CD4-positive, alpha-beta T cell treated with Interleukin-17A for 4 hours (primary cell): ENCODE measurements around the gene SDCCAG8.

Source experiments
- DNase-seq: peaks from one replicate; pipeline ENCODE4 v3.0.0-alpha.2; 2020; ENCODE audit warnings: mixed read lengths

Gene SDCCAG8

DNA sequence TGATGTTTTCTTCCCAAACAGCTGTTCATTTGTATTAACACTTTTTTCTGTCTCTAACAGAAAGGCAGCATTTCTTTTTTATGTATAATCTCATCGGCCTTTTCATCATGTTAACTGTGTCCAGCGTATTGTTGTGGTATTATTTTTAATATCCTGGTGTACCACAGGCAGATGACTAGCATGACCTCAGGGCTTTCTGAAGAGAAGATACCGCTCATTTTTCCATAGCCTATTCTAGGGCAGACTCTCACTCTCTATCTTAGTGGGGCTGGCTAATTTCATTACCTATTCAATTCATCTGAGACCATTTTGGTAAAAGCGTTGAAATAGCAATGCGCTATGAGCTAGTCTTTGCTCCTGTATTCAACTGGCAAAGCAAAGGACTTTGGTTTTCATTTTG is 209.9 kb downstream of the SDCCAG8 start:
- DNase-seq = no peak

DNA sequence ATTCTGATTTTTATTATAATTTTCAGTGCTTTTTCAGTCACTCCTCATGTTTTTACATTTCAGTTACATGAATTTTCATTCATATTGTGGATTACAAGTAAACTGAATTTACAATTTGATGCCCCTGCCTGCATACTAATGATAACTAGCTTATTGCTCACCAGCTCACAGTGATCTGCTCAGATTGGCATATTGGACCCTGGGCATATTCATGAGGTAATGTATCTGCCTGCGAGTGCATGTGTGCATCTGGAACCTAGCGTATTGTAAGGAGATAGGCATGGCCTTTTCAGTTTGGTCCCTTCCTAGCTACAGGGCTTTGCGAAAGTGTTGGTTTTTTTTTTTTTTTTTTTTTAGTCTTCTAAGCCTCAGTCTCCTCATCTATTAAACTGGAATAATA is 213.7 kb downstream of the SDCCAG8 start:
- DNase-seq = no peak

DNA sequence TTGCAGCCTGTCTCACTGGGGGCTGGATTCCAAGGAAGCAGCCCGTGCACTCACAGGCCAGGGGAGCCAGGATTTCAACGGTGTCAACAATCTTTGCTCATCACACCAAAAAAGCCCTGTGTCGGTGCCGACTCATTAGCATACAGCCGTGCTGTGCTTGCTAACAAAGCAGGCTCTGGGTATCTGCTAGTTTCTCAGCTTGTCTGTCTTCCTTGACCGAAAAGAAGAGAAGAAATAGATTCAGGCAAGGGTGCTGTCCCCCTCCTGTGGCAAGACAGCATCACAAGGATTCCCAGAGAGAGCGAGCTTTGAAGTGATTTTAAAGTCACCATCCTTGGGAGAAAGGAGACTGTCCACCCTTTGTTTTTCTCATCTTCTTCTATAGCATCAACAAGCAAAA is 214.7 kb downstream of the SDCCAG8 start:
- DNase-seq = no peak

DNA sequence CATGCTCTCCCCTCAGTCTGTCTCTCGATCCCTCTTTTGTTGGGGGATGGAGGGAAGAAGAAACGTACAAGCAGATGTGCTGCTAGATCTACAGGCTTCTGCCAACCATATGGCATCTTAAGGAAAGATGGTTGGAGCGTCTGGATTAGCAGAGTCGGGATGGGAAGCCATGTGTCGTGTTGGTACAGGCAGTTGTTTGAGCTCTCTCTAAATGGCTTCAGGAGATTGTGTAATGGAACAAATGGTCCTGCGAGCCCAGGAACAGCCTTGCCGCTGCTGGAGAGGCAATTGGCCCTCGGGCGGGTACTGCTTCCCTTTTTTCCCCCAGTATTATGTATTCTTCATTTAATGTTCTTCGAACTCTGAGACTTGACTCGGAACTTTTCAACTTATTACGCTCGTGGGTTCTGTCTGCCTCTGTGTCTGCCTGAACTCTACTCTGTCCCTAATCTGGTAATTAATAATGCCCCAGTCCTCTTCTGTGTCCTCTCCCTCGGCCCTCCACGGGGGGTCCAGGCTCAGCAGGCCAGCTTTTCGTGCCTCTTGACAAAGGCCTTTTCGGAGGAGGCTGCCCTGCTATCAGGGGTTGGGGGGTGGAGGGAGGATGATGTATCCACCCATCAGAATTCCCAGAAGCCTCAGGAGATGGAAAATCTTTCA is 215.3 kb downstream of the SDCCAG8 start:
- DNase-seq = no peak

DNA sequence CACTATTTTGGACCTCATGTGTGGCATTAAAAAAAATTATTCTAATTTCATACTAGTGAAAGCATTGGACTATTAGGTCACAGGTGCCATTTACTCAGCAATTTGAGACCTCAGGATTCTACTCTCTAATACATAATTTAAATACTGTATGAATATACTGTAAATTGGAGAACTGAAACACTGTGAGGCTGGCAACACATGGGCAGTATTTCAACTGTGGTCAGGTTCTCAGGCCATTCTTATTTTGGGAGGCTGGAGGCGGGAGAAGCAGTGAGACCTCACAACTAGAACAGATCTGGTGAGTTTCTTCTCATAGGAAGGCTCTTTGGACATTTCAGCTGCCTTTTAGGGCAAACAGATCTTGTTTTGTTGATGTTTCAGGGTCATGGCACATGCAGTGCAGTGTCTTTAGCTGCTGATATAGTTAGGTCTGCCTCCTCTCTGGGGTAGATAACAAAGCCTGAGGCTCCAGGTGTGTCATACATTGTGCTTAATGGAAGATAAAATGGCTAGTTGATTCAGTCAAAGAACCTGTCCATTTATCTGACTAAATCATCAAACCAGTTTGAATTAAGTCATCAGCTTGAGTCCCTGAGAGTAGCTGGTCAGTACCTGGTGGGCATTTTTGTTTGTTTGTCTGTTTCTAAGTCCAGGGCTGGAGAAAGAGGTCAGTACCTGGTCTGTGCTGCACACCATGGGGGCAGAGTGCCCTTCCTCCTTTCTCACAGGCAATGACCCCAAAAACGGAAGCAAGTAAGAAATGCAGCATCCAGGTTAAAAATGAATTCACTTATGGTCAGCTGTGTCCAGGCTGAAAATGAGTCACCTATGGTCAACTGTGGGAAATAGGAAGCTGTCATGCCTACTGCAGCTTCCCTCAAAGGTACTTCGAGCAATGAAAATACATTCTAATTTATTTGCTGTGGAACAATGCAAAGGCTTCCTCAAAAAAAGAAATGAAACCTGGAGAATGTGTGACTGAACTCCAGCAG is 216.2 kb downstream of the SDCCAG8 start:
- no peak for DNase-seq

DNA sequence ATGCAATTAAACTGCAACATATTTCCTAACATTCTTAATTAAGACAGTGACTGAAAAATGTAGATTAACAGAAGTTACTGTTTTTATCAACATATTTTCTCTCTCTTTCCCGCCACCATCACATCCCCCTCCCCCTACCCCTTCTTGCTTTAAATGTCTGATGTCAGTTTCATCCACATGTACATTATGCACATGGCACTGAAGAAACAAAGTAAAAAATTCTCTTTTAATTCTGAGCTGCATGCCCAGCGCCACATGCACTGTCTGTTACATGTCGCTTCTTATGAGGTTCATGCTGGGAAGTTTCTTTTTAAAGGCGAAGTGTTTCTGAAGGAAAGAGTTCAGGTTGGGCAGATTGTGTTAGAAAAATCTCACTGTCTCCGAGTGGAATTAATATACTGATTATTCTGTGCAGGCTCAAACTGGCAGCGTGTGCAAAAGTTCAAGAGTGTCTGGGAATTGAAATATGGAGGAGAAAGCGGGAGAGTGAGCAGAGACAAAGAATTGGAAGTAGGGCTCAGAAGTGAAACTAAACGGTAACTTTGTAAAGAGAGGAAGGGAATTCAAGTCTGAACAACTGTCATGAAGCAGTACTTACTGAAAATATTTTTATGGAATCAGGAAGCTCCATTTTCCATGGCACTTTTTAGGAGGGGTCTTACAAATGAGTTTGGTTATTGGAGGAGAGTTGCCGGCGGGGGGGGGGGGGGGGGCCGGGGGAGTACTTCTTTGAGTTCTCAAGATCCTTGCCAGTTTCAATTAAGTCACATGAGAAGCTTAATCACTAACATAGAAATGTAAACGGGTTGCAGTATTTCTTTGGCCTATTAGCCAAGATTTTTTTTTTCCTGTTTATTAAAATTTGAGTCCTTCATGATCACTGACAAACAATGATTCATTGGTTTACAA is 217.6 kb downstream of the SDCCAG8 start:
- no peak for DNase-seq

DNA sequence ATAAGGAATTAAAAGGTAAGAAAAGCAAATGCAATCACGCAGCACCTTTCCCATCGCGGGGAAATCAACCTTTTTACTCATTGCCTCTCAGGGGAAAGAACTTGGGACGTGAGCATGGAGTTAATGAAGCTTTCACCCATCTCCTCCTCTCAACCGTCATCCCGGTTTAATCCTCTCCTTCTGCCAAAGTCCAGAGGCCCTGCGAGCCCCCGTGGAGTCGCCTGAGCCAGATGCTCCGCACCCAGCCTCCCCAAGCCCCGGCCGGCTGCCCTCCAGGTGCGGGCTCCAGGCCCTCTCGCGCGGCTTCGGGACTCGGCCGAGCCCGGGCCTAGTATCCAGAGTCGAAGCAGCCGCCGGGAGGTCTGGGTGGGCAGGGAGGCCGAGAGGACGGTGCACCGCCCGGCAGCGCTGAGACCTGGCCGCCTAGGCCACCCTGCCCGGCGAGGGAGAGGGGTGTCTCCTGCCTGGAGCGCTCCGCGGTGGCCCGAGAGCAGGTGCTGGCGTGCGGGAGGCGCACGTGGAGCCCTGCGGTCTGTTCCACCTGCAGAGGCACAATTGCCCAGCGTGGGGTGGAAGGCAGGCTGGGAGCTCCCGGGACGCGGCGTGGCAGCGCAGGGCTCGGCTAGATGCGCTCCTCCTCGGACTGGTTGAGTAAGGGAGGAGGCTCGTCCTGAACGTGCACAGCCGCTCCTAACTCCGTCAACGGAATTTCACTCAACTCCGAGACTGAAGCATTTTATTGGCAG is 218.5 kb downstream of the SDCCAG8 start:
- DNase-seq = no peak

DNA sequence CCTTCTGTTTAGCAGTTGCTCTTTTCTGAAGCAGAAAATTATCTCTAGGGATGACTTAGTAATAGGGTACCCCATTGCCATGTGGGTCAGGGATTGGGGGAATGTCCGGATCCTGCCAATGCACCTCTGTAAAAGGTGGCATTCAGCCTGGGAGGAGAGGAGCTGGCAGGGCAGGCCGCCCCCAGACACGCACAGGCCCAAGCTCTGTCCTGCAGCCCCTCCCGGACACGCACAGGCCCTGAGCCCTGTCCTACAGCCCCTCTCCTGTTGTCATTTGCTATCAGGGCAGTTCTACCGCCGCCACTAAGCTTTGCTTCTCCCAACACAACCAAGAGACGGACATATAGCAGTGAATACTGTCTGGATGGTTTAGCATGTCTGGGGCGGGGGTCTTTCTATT is 219.1 kb downstream of the SDCCAG8 start:
- no peak for DNase-seq

DNA sequence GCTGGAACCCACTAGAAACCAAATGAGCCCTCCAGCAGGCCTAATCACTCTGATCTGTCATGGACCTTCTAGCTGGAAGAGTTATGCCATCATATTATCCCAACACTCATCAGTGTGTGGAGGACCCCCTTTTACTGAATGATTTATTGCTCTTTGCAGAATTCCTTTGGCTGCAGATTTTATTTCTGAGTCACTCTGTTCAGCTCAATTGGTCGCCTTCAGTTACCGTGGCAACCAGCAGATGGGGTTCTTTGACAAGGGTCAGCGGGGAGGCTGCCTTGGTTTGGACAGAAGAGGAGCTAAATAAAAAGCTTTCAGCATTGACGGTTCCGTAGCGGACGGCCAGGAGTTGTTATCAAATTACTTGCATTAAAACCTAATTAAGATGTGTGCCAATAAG is 220.1 kb downstream of the SDCCAG8 start:
- DNase-seq = no peak

DNA sequence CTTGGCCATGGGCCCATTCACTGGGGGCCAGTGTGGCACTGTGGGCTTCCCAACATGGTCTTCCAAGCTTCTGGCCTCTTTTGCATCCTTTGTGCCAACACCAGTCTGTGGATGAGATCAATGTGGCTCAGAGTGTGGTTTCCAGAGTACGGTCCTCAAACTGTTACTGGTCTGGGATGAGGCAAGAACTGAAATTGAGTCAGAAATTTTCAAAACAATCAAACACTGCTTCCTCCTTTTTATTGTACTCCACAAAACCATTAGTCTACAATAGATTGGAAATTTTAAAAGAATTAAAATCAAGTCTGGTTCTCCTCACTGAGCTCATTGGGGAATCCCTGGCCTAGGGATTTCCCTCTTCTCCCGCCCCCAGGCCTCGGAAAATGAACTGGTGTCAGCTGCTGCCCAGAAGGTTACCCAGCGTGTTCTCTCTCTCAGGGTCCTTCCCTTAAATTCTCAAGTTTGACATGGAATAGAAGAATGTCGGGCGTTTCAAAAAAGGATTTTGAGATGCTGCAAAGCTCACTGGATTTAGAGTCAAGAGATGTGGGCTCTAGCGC is 222.0 kb downstream of the SDCCAG8 start:
- no peak for DNase-seq

DNA sequence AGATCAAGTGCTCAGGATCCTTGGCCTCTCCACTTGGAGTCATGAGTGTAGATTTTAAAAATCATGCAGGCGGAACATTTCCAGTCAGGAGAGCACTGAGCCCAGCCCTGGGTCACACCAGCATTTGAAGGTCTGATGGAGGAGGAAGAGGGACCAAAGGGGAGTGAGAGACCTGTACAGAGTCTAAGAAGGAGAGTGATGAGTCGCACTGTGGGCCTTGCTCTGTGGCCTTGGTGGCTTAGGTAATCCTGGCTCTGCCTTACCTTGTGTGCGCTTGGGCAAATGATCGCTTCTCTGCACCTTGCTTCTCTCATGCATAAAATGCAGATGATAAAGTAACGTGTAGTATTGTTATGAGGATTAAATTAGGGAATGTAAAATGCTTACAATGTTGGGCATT is 225.3 kb downstream of the SDCCAG8 start:
- DNase-seq = no peak

DNA sequence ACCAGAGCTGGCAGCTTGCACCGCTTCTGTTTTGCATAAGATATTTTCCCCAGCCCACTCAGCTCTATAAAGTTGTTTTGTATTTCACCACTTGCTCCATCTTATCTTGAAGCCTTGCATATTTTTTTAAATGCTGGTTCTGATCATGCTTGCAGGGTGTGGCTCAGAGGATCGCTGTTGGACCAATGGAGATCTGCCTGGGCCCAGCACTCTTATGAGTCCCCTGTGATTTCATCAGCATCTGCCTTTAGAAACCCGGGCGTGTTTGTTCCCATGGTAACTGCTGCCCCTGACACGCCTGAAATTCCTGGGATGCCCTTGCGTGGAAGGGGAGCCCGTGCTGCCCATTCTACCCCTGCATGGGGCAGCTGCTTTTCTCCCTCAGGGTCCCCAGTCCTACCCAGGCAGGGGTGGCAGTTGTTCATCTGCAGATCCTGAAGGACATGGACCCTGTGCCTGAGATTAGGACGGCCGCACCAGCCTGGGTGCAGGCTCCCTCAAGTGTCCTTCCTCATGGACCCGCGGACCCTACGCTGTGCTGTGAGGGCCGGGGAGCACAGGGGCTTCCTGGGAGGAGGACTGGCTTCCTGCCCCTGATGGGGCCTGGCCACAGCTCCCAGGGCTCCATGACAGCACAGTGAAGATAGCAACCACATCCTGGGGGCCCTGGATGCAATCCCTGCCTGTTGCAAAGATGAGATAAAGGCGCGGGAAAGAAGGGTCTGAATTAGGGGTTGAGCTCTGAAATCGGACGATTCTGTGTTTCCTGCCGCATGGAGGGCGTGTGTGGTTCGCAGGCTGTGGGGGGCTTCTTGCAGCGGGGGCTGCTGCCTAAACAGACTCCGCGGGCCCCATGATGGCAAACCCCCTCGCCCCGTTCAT is 226.5 kb downstream of the SDCCAG8 start:
- DNase-seq = peak; percentile 24

DNA sequence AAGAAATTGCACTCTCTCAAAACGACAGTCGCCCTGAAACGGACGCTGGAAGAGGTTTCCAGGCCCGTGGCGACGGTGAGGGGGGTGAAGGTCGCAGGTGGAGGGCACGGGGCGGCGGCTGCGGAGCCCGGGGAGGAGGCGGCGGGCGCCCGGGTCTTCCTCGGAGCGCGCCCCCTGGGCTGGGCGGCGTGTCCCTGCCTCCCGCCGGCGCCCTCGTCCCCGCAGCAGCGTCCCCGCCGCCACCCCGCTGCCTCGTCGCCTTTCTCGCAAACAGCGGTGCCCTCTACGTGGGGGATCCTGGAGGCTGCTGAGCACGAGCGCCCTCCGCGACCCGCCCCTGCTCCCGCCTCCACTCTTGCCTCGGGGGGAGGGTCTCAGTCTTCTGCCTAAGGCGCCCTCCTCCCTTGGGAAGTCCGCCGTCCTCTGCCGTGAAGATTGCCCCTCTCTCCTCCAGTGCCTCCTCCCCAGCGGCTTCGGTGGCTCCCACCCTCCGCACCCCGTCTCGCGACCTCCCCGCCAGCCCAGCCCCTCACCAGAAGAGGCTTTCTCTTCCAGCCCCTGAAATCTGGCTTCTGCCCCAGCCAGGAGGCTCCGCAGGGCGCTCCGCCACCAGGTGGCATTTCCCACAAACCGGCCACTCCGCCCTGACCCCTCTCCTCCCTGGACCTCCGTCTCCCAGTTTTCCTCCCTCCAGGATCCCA is 227.4 kb downstream of the SDCCAG8 start:
- DNase-seq = peak; percentile 24

DNA sequence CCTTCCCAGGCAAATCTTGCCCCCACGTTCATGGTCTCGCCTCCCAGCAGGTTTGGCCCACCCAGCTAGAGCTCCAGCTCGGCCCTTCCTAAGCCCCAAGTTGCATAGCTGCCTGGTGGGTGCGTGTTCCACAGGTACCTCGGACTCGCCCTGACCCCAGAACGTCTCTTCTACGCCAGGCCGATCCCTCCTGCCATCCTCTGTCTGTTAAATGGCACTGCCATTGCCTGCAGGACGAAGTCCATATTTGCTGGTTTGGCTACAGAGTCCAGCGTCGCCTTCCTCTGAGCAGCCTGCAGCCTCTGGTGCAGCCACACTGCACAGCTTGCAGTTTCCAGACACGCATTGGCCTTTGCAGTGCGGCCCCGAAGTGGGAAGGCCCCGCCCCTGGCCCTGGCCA is 228.1 kb downstream of the SDCCAG8 start:
- no peak for DNase-seq

DNA sequence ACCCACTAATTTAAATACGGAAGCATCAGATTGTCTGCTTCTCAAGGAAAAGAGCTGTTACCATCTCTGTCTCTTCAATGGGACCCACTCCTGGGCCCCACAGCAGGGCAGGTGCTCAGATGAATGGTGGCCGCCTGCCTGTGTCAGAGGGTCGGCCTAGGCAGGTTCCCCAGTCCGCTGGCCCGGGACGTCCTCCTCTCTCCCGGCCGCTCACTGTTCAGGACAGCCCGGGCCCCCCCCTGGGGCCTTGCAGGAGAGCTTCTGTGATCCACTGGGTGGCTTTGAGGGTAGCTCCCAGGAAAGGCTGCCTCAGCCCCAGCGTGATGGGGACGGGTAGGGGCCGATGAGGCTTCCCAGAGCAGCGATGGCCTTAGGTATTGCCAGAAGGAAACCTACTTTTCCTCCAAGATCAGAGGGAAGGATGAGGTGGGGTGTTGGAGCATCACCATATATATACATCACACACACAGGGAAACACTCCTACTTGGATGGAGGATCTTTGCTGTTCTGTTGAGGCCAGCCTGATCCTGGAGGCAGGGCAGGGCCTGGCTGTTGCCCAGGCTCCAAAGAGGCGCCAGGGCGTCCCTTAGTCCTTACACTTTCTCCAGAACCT is 231.3 kb downstream of the SDCCAG8 start:
- no peak for DNase-seq

DNA sequence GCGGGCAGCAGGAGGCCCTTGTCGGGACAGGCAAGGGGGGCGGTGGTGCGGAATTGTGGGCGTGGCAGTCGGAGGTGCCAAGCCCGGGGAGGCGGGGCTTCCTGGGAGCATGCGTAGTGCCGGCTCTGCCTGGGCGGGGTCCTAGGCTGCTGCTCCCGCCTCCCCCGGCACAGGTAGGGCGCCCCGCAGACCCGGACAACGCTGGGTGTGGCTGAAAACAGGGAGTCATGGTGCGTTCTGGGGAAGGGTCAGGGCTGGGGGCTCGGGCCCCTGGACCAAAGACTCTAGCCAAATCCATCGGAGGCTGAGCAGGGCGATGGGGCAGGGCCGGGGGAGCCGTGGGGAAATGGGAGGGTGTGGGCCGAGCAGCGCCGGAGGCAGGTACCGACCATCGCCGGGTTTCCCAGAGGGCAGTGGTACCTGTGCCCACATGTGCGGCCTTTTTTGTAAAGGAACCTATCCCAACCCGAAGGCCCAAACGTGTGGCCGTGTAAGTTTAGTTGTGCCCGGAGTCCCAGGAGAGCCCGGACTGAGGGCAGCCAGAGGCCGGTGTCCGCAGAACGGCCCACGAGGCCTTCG is 231.9 kb downstream of the SDCCAG8 start:
- no peak for DNase-seq

DNA sequence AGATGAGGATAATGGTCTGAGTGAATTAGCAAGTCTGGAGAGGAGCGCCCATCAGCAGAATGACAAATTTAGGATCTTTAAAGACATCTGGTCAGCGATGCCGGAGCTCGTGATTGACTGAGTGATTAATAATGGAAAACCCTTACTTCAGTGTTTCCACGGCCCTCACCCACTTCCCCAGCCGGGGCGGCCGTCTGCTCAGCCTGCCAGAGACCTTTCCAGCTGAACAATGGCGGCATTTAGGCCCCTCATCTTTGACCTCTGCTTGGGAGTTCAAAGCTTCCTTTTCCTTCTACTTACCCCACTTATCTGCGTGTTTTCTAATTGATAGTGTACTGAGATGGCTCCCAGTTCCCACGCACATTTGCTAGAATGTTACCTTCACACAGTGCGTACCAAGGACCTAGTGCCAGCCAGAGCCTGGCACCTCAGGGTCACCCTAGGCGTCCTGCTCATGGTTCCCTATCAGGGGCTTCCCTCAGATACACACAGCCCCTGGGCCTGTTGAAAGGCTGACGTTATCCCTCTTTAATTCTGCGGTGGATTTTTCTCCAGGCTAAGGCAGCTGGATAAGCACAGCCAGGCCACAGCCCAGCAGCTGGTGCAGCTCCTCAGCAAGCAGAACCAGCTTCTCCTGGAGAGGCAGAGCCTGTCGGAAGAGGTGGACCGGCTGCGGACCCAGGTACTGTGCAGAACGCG is 232.8 kb downstream of the SDCCAG8 start:
- DNase-seq = no peak

DNA sequence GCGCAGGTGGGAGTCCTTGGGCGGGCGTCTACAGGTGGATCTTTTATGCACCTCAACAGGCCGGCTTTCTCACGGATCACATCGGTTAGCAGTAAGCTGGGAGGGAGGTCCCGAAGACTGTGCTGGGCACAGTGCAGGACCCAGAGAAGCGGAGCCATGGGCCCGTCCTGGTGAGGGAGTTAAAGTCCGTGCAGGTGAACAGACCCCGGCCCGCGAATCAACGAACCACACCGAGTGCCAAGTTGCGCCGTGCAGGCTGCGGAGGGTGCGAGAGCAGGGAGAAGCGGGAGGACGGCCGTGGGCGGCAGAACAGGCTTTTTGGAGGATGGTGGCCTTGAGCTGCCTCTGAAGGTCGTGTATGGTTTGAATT is 233.3 kb downstream of the SDCCAG8 start:
- no peak for DNase-seq
